PC-3 (cell line): ENCODE results near the gene ATP2B3.

Experiments used
- EZH2 ChIP-seq: fragments of 300-600 bp; sonication (generic); IDR thresholded peaks from one replicate; pipeline ENCODE4 v1.6.1; 2017; ENCODE audit warnings: antibody characterized with exemption, mild to moderate bottlenecking, low read length; ENCODE audit not compliant: unreplicated experiment
- EZH2phosphoT487 ChIP-seq: fragments of 300-600 bp; sonication (generic); IDR thresholded peaks from 2 replicates; pipeline ENCODE4 v1.6.1; 2018; ENCODE audit warnings: mild to moderate bottlenecking, antibody characterized with exemption, low read length, borderline replicate concordance
- TF ChIP-seq, protein P1 (sequence below): fragments of 300-600 bp; sonication (generic); conservative IDR thresholded peaks from 2 replicates; pipeline ENCODE4 v1.5.1; 2017; ENCODE audit warnings: antibody characterized with exemption, low read depth, mild to moderate bottlenecking, low read length

DNA sequence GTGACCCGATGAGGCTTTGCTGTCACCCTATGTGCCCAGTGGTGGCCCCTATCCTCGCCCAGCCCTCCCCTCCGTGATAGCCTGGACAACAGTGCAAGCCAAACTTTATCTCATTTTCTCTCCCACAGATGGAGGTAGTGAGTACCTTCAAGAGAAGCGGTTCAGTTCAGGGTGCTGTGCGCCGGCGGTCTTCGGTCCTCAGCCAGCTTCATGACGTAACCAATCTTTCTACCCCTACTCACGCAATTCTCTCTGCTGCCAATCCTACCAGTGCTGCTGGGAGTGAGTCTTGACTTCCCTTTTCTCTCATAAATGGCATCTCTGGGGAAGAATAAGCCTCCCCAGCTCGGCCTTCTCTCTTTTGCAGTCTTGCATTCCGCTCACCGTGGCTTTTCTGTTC, 52.0 kb downstream of the ATP2B3 start:
- TF ChIP-seq, protein P1, sequence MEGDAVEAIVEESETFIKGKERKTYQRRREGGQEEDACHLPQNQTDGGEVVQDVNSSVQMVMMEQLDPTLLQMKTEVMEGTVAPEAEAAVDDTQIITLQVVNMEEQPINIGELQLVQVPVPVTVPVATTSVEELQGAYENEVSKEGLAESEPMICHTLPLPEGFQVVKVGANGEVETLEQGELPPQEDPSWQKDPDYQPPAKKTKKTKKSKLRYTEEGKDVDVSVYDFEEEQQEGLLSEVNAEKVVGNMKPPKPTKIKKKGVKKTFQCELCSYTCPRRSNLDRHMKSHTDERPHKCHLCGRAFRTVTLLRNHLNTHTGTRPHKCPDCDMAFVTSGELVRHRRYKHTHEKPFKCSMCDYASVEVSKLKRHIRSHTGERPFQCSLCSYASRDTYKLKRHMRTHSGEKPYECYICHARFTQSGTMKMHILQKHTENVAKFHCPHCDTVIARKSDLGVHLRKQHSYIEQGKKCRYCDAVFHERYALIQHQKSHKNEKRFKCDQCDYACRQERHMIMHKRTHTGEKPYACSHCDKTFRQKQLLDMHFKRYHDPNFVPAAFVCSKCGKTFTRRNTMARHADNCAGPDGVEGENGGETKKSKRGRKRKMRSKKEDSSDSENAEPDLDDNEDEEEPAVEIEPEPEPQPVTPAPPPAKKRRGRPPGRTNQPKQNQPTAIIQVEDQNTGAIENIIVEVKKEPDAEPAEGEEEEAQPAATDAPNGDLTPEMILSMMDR, result no peak
- no peak for TF ChIP-seq EZH2
- TF ChIP-seq EZH2phosphoT487, result no peak
